HEK293 (cell line): Measurements from ENCODE around the gene RWDD4.

Source experiments
- CTCF ChIA-PET: fragments of 350-600 bp; formaldehyde crosslinking; extraction: SDS; loops from one replicate; lab custom pipeline; 2021; ENCODE audit warnings: antibody characterized with exemption; lab: Yijun Ruan, JAX
- POLR2A ChIA-PET: fragments of 300-600 bp; formaldehyde crosslinking; extraction: SDS; loops from one replicate; lab custom pipeline; 2020; ENCODE audit warnings: antibody characterized with exemption, inconsistent platforms; lab: Yijun Ruan, JAX
- H3K27ac ChIP-seq: fragments of 200-500 bp; sonication (Bioruptor generic); 2 replicates; pipeline ENCODE4 v1.5.1; 2014; ENCODE audit warnings: low read depth, low read length, control low read depth, inconsistent platforms; ENCODE audit errors: extremely low read depth
- H3K36me3 ChIP-seq, 2 experiments: fragments of 200-500 bp in 1 of 2; sonication (Bioruptor generic) in 1 of 2; 1 replicate in 1 of 2; 2 replicates in 1 of 2; pipeline ENCODE4 v1.5.1; 2014 to 2017; ENCODE audit warnings: inconsistent platforms in 2 of 2, low read length in 2 of 2; ENCODE audit not compliant: control insufficient read depth in 2 of 2, insufficient read depth in 1 of 2
- H3K4me1 ChIP-seq: fragments of 200-500 bp; sonication (Bioruptor generic); 2 replicates; pipeline ENCODE4 v1.5.1; 2014; ENCODE audit warnings: mild to moderate bottlenecking, low read length, inconsistent platforms; ENCODE audit not compliant: control insufficient read depth, insufficient read depth
- H3K4me3 ChIP-seq: 2 replicates; pipeline ENCODE4 v1.5.1; 2011; ENCODE audit warnings: low read depth, mild to moderate bottlenecking, control low read depth, low read length, moderate library complexity
- H3K9me3 ChIP-seq: fragments of 200-500 bp; sonication (Bioruptor generic); 2 replicates; pipeline ENCODE4 v1.5.1; 2014; ENCODE audit warnings: low read depth, low read length, inconsistent platforms; ENCODE audit not compliant: control insufficient read depth, insufficient read depth
- GLI4 ChIP-seq: fragments of 450-650 bp; formaldehyde crosslinking; IDR thresholded peaks from 2 replicates; pipeline ENCODE4 v1.5.1; 2016; ENCODE audit warnings: missing biosample characterization, missing genetic modification characterization
- KLF1 ChIP-seq: fragments of 450-650 bp; formaldehyde crosslinking; IDR thresholded peaks from 2 replicates; pipeline ENCODE4 v1.5.1; 2016; ENCODE audit warnings: missing biosample characterization, missing genetic modification characterization
- KLF16 ChIP-seq: fragments of 450-650 bp; formaldehyde crosslinking; IDR thresholded peaks from 2 replicates; pipeline ENCODE4 v1.5.1; 2017; ENCODE audit warnings: missing biosample characterization, missing genetic modification characterization
- PRDM6 ChIP-seq: fragments of 450-650 bp; formaldehyde crosslinking; IDR thresholded peaks from 2 replicates; pipeline ENCODE4 v1.5.1; 2017; ENCODE audit warnings: missing biosample characterization, missing genetic modification characterization
- SCRT2 ChIP-seq: fragments of 450-650 bp; formaldehyde crosslinking; IDR thresholded peaks from 2 replicates; pipeline ENCODE4 v1.5.1; 2016; ENCODE audit warnings: missing biosample characterization, missing genetic modification characterization
- WT1 ChIP-seq: fragments of 450-650 bp; formaldehyde crosslinking; IDR thresholded peaks from 2 replicates; pipeline ENCODE4 v1.5.1; 2016; ENCODE audit warnings: missing biosample characterization, missing genetic modification characterization
- ZFP69B ChIP-seq: fragments of 450-650 bp; formaldehyde crosslinking; IDR thresholded peaks from 2 replicates; pipeline ENCODE4 v1.5.1; 2016; ENCODE audit warnings: missing biosample characterization, missing genetic modification characterization
- ZNF157 ChIP-seq: fragments of 450-650 bp; formaldehyde crosslinking; IDR thresholded peaks from 2 replicates; pipeline ENCODE4 v1.5.1; 2016; ENCODE audit warnings: missing biosample characterization, missing genetic modification characterization
- ZNF266 ChIP-seq: fragments of 450-650 bp; formaldehyde crosslinking; IDR thresholded peaks from 2 replicates; pipeline ENCODE4 v1.5.1; 2016; ENCODE audit warnings: missing biosample characterization, missing genetic modification characterization, low read depth
- ZNF324 ChIP-seq: fragments of 450-650 bp; formaldehyde crosslinking; IDR thresholded peaks from 2 replicates; pipeline ENCODE4 v1.5.1; 2016; ENCODE audit warnings: missing biosample characterization, missing genetic modification characterization
- ZNF341 ChIP-seq: fragments of 450-650 bp; formaldehyde crosslinking; IDR thresholded peaks from 2 replicates; pipeline ENCODE4; 2016; ENCODE audit warnings: low read depth, missing biosample characterization, missing genetic modification characterization
- ZNF350 ChIP-seq: fragments of 450-650 bp; formaldehyde crosslinking; IDR thresholded peaks from 2 replicates; pipeline ENCODE4 v1.5.0; 2017; ENCODE audit warnings: missing biosample characterization, mild to moderate bottlenecking, missing genetic modification characterization
- ZNF354C ChIP-seq: fragments of 450-650 bp; formaldehyde crosslinking; IDR thresholded peaks from 2 replicates; pipeline ENCODE4 v1.5.1; 2016; ENCODE audit warnings: missing biosample characterization, missing genetic modification characterization, low read depth, borderline replicate concordance
- ZNF366 ChIP-seq: fragments of 450-650 bp; formaldehyde crosslinking; conservative IDR thresholded peaks from 2 replicates; pipeline ENCODE4 v1.5.1; 2016; ENCODE audit warnings: missing biosample characterization, missing genetic modification characterization
- ZNF398 ChIP-seq: fragments of 450-650 bp; formaldehyde crosslinking; IDR thresholded peaks from 2 replicates; pipeline ENCODE4 v1.5.1; 2017; ENCODE audit warnings: missing biosample characterization, missing genetic modification characterization
- ZNF513 ChIP-seq: fragments of 450-650 bp; IDR thresholded peaks from 2 replicates; pipeline ENCODE4 v1.5.1; 2018; ENCODE audit warnings: missing biosample characterization, missing genetic modification characterization
- ZNF555 ChIP-seq: fragments of 450-650 bp; formaldehyde crosslinking; conservative IDR thresholded peaks from 2 replicates; pipeline ENCODE4 v1.5.1; 2017; ENCODE audit warnings: missing biosample characterization, mild to moderate bottlenecking, missing genetic modification characterization, inconsistent platforms
- ZNF585B ChIP-seq: fragments of 450-650 bp; formaldehyde crosslinking; IDR thresholded peaks from 2 replicates; pipeline ENCODE4 v1.5.1; 2016; ENCODE audit warnings: missing biosample characterization, missing genetic modification characterization
- ZNF768 ChIP-seq: fragments of 450-650 bp; formaldehyde crosslinking; IDR thresholded peaks from 2 replicates; pipeline ENCODE4 v1.5.1; 2018; ENCODE audit warnings: missing biosample characterization, mild to moderate bottlenecking, missing genetic modification characterization
- ZNF791 ChIP-seq: fragments of 450-650 bp; formaldehyde crosslinking; IDR thresholded peaks from 2 replicates; pipeline ENCODE4 v1.5.1; 2016; ENCODE audit warnings: missing biosample characterization, missing genetic modification characterization

The RWDD4 gene

GRCh38 chr4:183700407-183700806 is 41.4 kb upstream of the RWDD4 start:
- Histone ChIP-seq H3K4me1 (no peaks in the 10 kb centered on the region), H3K27ac (no peak overlapping the region), H3K36me3 (peaks cover 26 to 80% of the 10 kb centered on the region in 2 experiments; a peak in 2 of 3 replicates), H3K4me3 (no peak overlapping the region), H3K9me3 (no peaks in the 10 kb centered on the region)
- TF ChIP-seq ZNF585B (tag by site-specific recombination) (no peak), ZNF266 (no peak), GLI4 (tag by site-specific recombination) (no peak), ZNF324 (tag by site-specific recombination) (no peak), KLF16 (tag by site-specific recombination) (no peak), ZNF157 (tag by site-specific recombination) (no peak), ZNF768 (tag by site-specific recombination) (no peak), ZNF398 (tag by site-specific recombination) (no peak), PRDM6 (tag by site-specific recombination) (no peak), WT1 (tag by site-specific recombination) (no peak), ZNF555 (tag by site-specific recombination) (no peak)
- ChIA-PET CTCF (no interaction called here), POLR2A (no interaction called here)

- Histone ChIP-seq H3K36me3 (peaks cover 37 to 89% of the 10 kb centered on the region in 2 experiments), H3K27ac (no peak overlapping the region)
- POLR2A ChIA-PET: no interaction called here
- CTCF ChIA-PET: interaction anchor here (0.7 kb wide), 1 partner anchor 142 kb away, joined by 3 read pairs; no protein-coding TSS in a partner anchor
- TF ChIP-seq SCRT2 (tag by site-specific recombination) (peak; percentile 45; the same call in 1 of the 2 replicates), ZNF791 (tag by site-specific recombination) (no peak)
- TF ChIP-seq, all 188 proteins: peak for 1
- Histone ChIP-seq H3K4me1 (no peaks in the 10 kb centered on the region), H3K4me3 (no peak overlapping the region), H3K9me3 (no peaks in the 10 kb centered on the region)
These were observed 39.9 kb upstream of the RWDD4 start for GRCh38 chr4:183698909-183699308.

- Histone ChIP-seq H3K9me3 (no peaks in the 10 kb centered on the region), H3K4me1 (no peaks in the 10 kb centered on the region), H3K27ac (no peak overlapping the region), H3K36me3 (peaks cover 32 to 71% of the 10 kb centered on the region in 2 experiments), H3K4me3 (no peak overlapping the region)
- ChIA-PET POLR2A (no interaction called here), CTCF (interaction anchor here (0.7 kb wide), 1 partner anchor 150 kb away, joined by 3 read pairs; no protein-coding TSS in a partner anchor)
- TF ChIP-seq ZNF354C (tag by site-specific recombination): no peak
- TF ChIP-seq ZFP69B: no peak
- no peak for TF ChIP-seq ZNF513 (tag by site-specific recombination)
- TF ChIP-seq ZNF341: no peak
- no peak for TF ChIP-seq ZNF366
- TF ChIP-seq KLF1 (tag by site-specific recombination): no peak
- TF ChIP-seq ZNF350 (tag by site-specific recombination): no peak
These were observed 32.9 kb upstream of the RWDD4 start for GRCh38 chr4:183691897-183692296.
